ENCODE measurements around the gene BAG5.

- TF ChIP-seq EZH2 (IDR thresholded peaks at IDR 0.05; ENCODE audit: low read depth) (no peak), CTCF (conservative IDR thresholded peaks at IDR 0.05) (no peak)
These were observed 52.4 kb downstream of the BAG5 start for GRCh38 chr14:103509864-103510723.
